GM12878 (cell line): Measurements from ENCODE around the gene IRAG1. TPM values are rescaled to one million over a fixed set of nuclear protein-coding genes. Genes with fewer than 3 reads are reported as not detected.

Experiments
- ATAC-seq: fragments of 200-7000 bp; cut with Tn5 transposase; 3 replicates; pipeline ENCODE4 v1.9.1; 2020; ENCODE audit warnings: mild to moderate bottlenecking, moderate library complexity
- BruUV-seq: library from RNA; stranded (reverse); fragments of 400-500 nt; replicated peaks from 2 replicates; lab custom pipeline; 2021; lab: Mats Ljungman, UMichigan
- CTCF ChIA-PET: fragments of 300-600 bp; sonication (Branson Sonifier 250); formaldehyde crosslinking; extraction: SDS; loops from one replicate; lab custom pipeline; 2021; ENCODE audit warnings: inconsistent platforms; lab: Yijun Ruan, JAX
- POLR2A ChIA-PET: fragments of 350-600 bp; formaldehyde crosslinking; extraction: SDS; loops from one replicate; lab custom pipeline; 2021; ENCODE audit warnings: inconsistent platforms; lab: Charles Lee
- RAD21 ChIA-PET: fragments of 300-600 bp; sonication (Branson Sonifier 250); formaldehyde crosslinking; loops from one replicate; lab custom pipeline; 2023; ENCODE audit warnings: antibody characterized with exemption; ENCODE audit not compliant: unreplicated experiment; lab: Charles Lee
- SMC1A ChIA-PET: fragments of 300-600 bp; sonication (Branson Sonifier 250); formaldehyde crosslinking; loops from one replicate; lab custom pipeline; 2023; ENCODE audit not compliant: unreplicated experiment, uncharacterized antibody; lab: Charles Lee
- DNase-seq: peaks from one replicate; pipeline ENCODE4 v3.0.0-alpha.2; 2011; ENCODE audit warnings: low read depth, low spot score
- FAIRE-seq: peaks from 3 replicates; lab custom pipeline; 2011; peaks lifted over from hg19 to GRCh38; lab: Jason Lieb, UNC
- H2AFZ ChIP-seq: 2 replicates; pipeline ENCODE4 v1.6.0; 2011; ENCODE audit warnings: low read depth, low read length, control low read depth; ENCODE audit not compliant: control insufficient read depth
- H3K27ac ChIP-seq: 2 replicates; pipeline ENCODE4 v1.5.1; 2011; ENCODE audit warnings: control low read depth; ENCODE audit not compliant: control insufficient read depth, insufficient read depth
- H3K27me3 ChIP-seq, 2 experiments: replicated peaks in 1 of 2; 2 replicates each; pipeline versions ENCODE4 v1.6.0 to v1.6.1; 2011; ENCODE audit warnings: low read length in 1 of 2; ENCODE audit not compliant: control insufficient read depth in 2 of 2, insufficient read depth in 2 of 2
- H3K36me3 ChIP-seq, 2 experiments: 2 replicates each; pipeline ENCODE4 v1.5.1; 2011; ENCODE audit warnings: low read length in 1 of 2; ENCODE audit not compliant: control insufficient read depth in 2 of 2, insufficient read depth in 2 of 2
- H3K4me1 ChIP-seq: 2 replicates; pipeline ENCODE4 v1.6.1; 2011; ENCODE audit warnings: mild to moderate bottlenecking, low read length, moderate library complexity, mixed read lengths; ENCODE audit not compliant: control insufficient read depth, insufficient read depth
- H3K4me2 ChIP-seq: 2 replicates; pipeline ENCODE4 v1.6.0; 2011; ENCODE audit warnings: control low read depth; ENCODE audit not compliant: control insufficient read depth, insufficient read depth
- H3K4me3 ChIP-seq: fragments of 200-600 bp; sonication (generic); 2 replicates; pipeline ENCODE4 v1.5.1; 2016
- H3K79me2 ChIP-seq: 2 replicates; pipeline ENCODE4 v1.6.0; 2011; ENCODE audit warnings: low read length; ENCODE audit not compliant: control insufficient read depth, insufficient read depth
- H3K9ac ChIP-seq: 2 replicates; pipeline ENCODE4 v1.8.0; 2011; ENCODE audit warnings: low read length, control low read depth, mixed read lengths; ENCODE audit not compliant: control insufficient read depth, insufficient read depth
- H3K9me3 ChIP-seq: replicated peaks from 3 replicates; pipeline ENCODE4 v1.5.1; 2011; ENCODE audit warnings: mild to moderate bottlenecking, low read length; ENCODE audit not compliant: control insufficient read depth, insufficient read depth
- H4K20me1 ChIP-seq: 2 replicates; pipeline ENCODE4 v1.6.0; 2011; ENCODE audit not compliant: control insufficient read depth, insufficient read depth
- BRCA1 ChIP-seq: IDR thresholded peaks from 2 replicates; pipeline ENCODE4 v1.6.1; 2011; ENCODE audit warnings: low read depth, low read length, improper control_type of control experiment
- EP300 ChIP-seq, 2 experiments: fragments of 150-350 bp in 1 of 2; IDR thresholded peaks; 2 replicates each; pipeline ENCODE4 v1.6.1; 2011 to 2012; ENCODE audit warnings: low read depth in 2 of 2, low read length in 2 of 2, borderline replicate concordance in 1 of 2, improper control_type of control experiment in 1 of 2, inconsistent platforms in 1 of 2; ENCODE audit not compliant: control insufficient read depth in 1 of 2
- SIN3A ChIP-seq: IDR thresholded peaks from 2 replicates; pipeline ENCODE4 v1.6.1; 2012; ENCODE audit warnings: low read depth, low read length, improper control_type of control experiment
- WGBS: methylation state at CpG from one replicate; pipeline ENCODE4 v1.1.6; 2016; ENCODE audit warnings: low lambda C conversion rate; ENCODE audit not compliant: insufficient replicate concordance, insufficient coverage; ENCODE audit errors: missing lambda C conversion rate; 5-methylcytosine and 5-hydroxymethylcytosine counted together
- in situ Hi-C: fragments of 300-500 bp; cut with MboI; formaldehyde crosslinking; loops from 9 replicates; pipeline ENCODE4 v1.14.3; 2018; ENCODE audit warnings: mixed read lengths
- intact Hi-C: fragments of 100-400 bp; cut with micrococcal nuclease; formaldehyde crosslinking; loops from one replicate; pipeline ENCODE4 v1.14.2; 2022; ENCODE audit not compliant: unreplicated experiment
- polyA plus RNA-seq, 11 experiments: library from polyadenylated mRNA; depleted of rRNA in 4 of 11; unstranded in 6 of 11; stranded (reverse) in 5 of 11; fragments of >200 nt; fragmentation: Nextera tagmentation in 4 of 11; fragmentation: Illumina TruSeq in 1 of 11; extraction: Ambion mirVana in 4 of 11; extraction: Trizol in 1 of 11; gene quantifications; 1 replicate in 1 of 11; 2 replicates in 10 of 11; pipeline versions ENCODE4 v1.2.1 to v1.2.3, GENCODE V29; 2011 to 2016; ENCODE audit warnings: inconsistent platforms in 2 of 11, missing spikeins in 2 of 11, low read depth in 1 of 11
- total RNA-seq, 4 experiments: library from RNA; depleted of rRNA in 3 of 4; stranded (reverse); fragments of >200 nt in 3 of 4; fragmentation: Illumina TruSeq in 1 of 4; extraction: Trizol in 1 of 4; gene quantifications; 2 replicates each; pipeline versions ENCODE4 v1.2.1 to v1.2.3, GENCODE V29; 2013 to 2021
- TF ChIP-seq, protein P1 (sequence below): fragments of 450-650 bp; IDR thresholded peaks from 2 replicates; pipeline ENCODE4 v1.6.1; 2017; ENCODE audit warnings: mild to moderate bottlenecking

The IRAG1 gene
- total and polyA plus RNA-seq, 10 of the 15 experiments (the other 5 are each of a cell fraction or from before 2014, with no cell fraction given) = 0.02 to 0.18 (median 0.06) TPM; not detected in 4

DNA sequence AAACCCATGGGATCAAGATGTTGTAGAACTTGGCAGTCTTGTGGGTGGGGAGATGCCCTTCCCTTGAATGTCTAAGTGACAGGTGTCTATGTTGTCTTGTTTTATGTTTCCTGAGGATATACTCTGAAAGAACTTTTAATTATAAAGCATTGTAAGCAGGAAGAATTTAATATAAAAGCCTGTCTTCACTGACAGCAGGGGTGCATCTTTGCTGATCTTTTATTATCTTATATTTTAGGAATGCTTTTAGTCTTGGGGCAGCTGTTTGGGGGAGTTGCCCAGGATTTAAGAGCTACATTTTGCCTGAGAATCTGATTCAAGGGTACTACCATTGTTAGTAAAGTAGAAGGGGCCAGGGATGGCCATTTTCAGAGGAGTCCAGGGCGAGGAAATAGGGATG lies 43.4 kb downstream of the IRAG1 start:
- Histone ChIP-seq H3K27me3 (no peaks in the 10 kb centered on the region; a peak in 1 of 4 replicates), H3K4me2 (no peak overlapping the region), H3K79me2 (no peaks in the 10 kb centered on the region), H3K9me3 (no peaks in the 10 kb centered on the region), H3K36me3 (no peaks in the 10 kb centered on the region), H3K27ac (no peak overlapping the region), H3K4me1 (0 out of 2 replicates have a peak, but pooled peaks cover 3% of the 10 kb centered on the region), H3K9ac (no peak overlapping the region), H2AFZ (no peak overlapping the region), H3K4me3 (no peak overlapping the region), H4K20me1 (no peaks in the 10 kb centered on the region)
- ChIA-PET SMC1A (interaction anchor here (1.2 to 5.2 kb wide), 3 partner anchors 212 to 244 kb away, joined by 3 to 28 read pairs (median 7); no protein-coding TSS in a partner anchor), CTCF (interaction anchor here (0.7 to 7.8 kb wide), 4 partner anchors 26 to 244 kb away, joined by 3 to 66 read pairs (median 7); no protein-coding TSS in a partner anchor), POLR2A (no interaction called here), RAD21 (interaction anchor here (1.8 to 5.1 kb wide), 3 partner anchors 25 to 244 kb away, joined by 4 to 34 read pairs (median 10); no protein-coding TSS in a partner anchor)
- no peak for FAIRE-seq
- TF ChIP-seq BRCA1 = no peak
- TF ChIP-seq, protein P1, sequence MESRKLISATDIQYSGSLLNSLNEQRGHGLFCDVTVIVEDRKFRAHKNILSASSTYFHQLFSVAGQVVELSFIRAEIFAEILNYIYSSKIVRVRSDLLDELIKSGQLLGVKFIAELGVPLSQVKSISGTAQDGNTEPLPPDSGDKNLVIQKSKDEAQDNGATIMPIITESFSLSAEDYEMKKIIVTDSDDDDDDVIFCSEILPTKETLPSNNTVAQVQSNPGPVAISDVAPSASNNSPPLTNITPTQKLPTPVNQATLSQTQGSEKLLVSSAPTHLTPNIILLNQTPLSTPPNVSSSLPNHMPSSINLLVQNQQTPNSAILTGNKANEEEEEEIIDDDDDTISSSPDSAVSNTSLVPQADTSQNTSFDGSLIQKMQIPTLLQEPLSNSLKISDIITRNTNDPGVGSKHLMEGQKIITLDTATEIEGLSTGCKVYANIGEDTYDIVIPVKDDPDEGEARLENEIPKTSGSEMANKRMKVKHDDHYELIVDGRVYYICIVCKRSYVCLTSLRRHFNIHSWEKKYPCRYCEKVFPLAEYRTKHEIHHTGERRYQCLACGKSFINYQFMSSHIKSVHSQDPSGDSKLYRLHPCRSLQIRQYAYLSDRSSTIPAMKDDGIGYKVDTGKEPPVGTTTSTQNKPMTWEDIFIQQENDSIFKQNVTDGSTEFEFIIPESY = no peak
- TF ChIP-seq EP300 (IDR thresholded peaks at IDR 0.05; ENCODE audit: borderline replicate concordance in 1 of 2, control insufficient read depth in 1 of 2, low read depth in 2 of 2, low read length in 2 of 2) = no peak
- no peak for TF ChIP-seq SIN3A
- TF ChIP-seq, all 136 proteins: peak for 0
- DNase-seq (no peak), ATAC-seq (no peak)
- WGBS = 6% methylated on average over 1 of the region's 1 CpG
- in situ Hi-C loops = loop anchor here (5.0 kb wide), 1 partner anchor 243 kb away; no protein-coding TSS in a partner anchor
- BruUV-seq = no TSS peak
- intact Hi-C loops = loop anchor here (5.0 kb wide), 1 partner anchor 138 kb away; no protein-coding TSS in a partner anchor
